DND-41 (cell line): ENCODE data around the gene MRAS.

ENCODE experiments used
- CTCF ChIP-seq: IDR thresholded peaks from 2 replicates; pipeline ENCODE4 v1.5.1; 2012; ENCODE audit warnings: borderline replicate concordance, low read length, moderate library complexity, mild to moderate bottlenecking; ENCODE audit not compliant: poor library complexity, severe bottlenecking; ENCODE audit errors: extremely low read depth
- EZH2 ChIP-seq: IDR thresholded peaks from 3 replicates; pipeline ENCODE4 v1.6.1; 2012; ENCODE audit warnings: borderline replicate concordance, low read depth, mild to moderate bottlenecking, moderate library complexity, low read length, inconsistent platforms; ENCODE audit not compliant: severe bottlenecking

GRCh38 chr3:138355071-138355470, 6.7 kb downstream of the MRAS start:
- TF ChIP-seq CTCF, result no peak
- no peak for TF ChIP-seq EZH2
